K562 (cell line): ENCODE results near the gene EEFSEC. TPM values are rescaled to one million over a fixed set of nuclear protein-coding genes. Genes with fewer than 3 reads are reported as not detected.

ENCODE experiments used
- ARID4B ChIP-seq: sonication (generic); formaldehyde crosslinking; IDR thresholded peaks from 2 replicates; pipeline ENCODE4 v1.8.0; 2022; ENCODE audit warnings: mild to moderate bottlenecking, missing genetic modification reagents
- CHCHD3 ChIP-seq: fragments of 250-450 bp; sonication (Bioruptor Pico); IDR thresholded peaks from 2 replicates; pipeline ENCODE4 v2.1.2; 2022; ENCODE audit warnings: mild to moderate bottlenecking
- CSDE1 ChIP-seq, 2 experiments: fragments of 450-650 bp; IDR thresholded peaks; 2 replicates each; pipeline ENCODE4 v1.6.1; 2016; ENCODE audit warnings: mild to moderate bottlenecking in 1 of 2
- DDX20 ChIP-seq: fragments of 450-650 bp; IDR thresholded peaks from 2 replicates; pipeline ENCODE4 v1.6.1; 2016; ENCODE audit warnings: missing genetic modification characterization, low read depth, mild to moderate bottlenecking, missing compliant biosample characterization, moderate library complexity
- DIDO1 ChIP-seq: fragments of 450-650 bp; IDR thresholded peaks from 2 replicates; pipeline ENCODE4 v1.6.1; 2016; ENCODE audit warnings: low read depth, missing biosample characterization, missing genetic modification characterization
- HNRNPH1 ChIP-seq: fragments of 200-400 bp; formaldehyde crosslinking; optimal IDR thresholded peaks from 2 replicates; pipeline ENCODE3; 2017; ENCODE audit warnings: low read depth, mild to moderate bottlenecking, low read length, moderate library complexity
- KLF1 ChIP-seq: fragments of 450-650 bp; IDR thresholded peaks from 2 replicates; pipeline ENCODE4 v1.6.1; 2016; ENCODE audit warnings: missing genetic modification characterization, missing compliant biosample characterization
- NFIC ChIP-seq: fragments of 450-650 bp; IDR thresholded peaks from 2 replicates; pipeline ENCODE4 v1.6.1; 2017; ENCODE audit warnings: mild to moderate bottlenecking, inconsistent platforms
- NFYB ChIP-seq: IDR thresholded peaks from 2 replicates; pipeline ENCODE4 v1.6.1; 2011; ENCODE audit warnings: mild to moderate bottlenecking, moderate library complexity; ENCODE audit not compliant: insufficient read length; ENCODE audit errors: extremely low read depth
- NR3C1 ChIP-seq: sonication (generic); formaldehyde crosslinking; IDR thresholded peaks from 2 replicates; pipeline ENCODE4 v1.8.1; 2022; ENCODE audit warnings: missing genetic modification reagents
- POLR2H ChIP-seq: IDR thresholded peaks from 2 replicates; pipeline ENCODE4 v1.6.1; 2016; ENCODE audit warnings: missing genetic modification characterization, low read depth, mild to moderate bottlenecking, control low read depth, missing compliant biosample characterization, moderate library complexity
- RREB1 ChIP-seq: fragments of 250-450 bp; sonication (Bioruptor Pico); IDR thresholded peaks from 2 replicates; pipeline ENCODE4 v1.4.0; 2020
- SMC3 ChIP-seq: conservative IDR thresholded peaks from 2 replicates; pipeline ENCODE4 v1.6.1; 2011; ENCODE audit warnings: low read depth, low read length, improper control_type of control experiment; ENCODE audit not compliant: insufficient read depth
- TCFL5 ChIP-seq: fragments of 250-450 bp; sonication (Bioruptor Pico); conservative IDR thresholded peaks from 2 replicates; pipeline ENCODE4 v1.6.1; 2021; ENCODE audit warnings: mild to moderate bottlenecking, moderate library complexity, matching md5 sums
- ZNF197 ChIP-seq: fragments of 200-800 bp; sonication (Bioruptor generic); IDR thresholded peaks from 2 replicates; pipeline ENCODE4 v1.6.1; 2016; ENCODE audit warnings: low read depth, missing genetic modification characterization, missing compliant biosample characterization
- ZNF639 ChIP-seq, 2 experiments: fragments of 200-800 bp in 1 of 2; sonication (Bioruptor generic) in 1 of 2; sonication (generic) in 1 of 2; formaldehyde crosslinking in 1 of 2; IDR thresholded peaks in 1 of 2; conservative IDR thresholded peaks in 1 of 2; 2 replicates each; pipeline versions ENCODE4 v1.5.0 to v1.6.1; 2016 to 2020; ENCODE audit warnings: missing compliant biosample characterization in 1 of 2, missing genetic modification characterization in 1 of 2, missing genetic modification reagents in 1 of 2
- polyA plus RNA-seq, 8 experiments: library from polyadenylated mRNA; depleted of rRNA in 4 of 8; stranded (reverse) in 5 of 8; unstranded in 3 of 8; fragments of >200 nt; fragmentation: Nextera tagmentation in 2 of 8; fragmentation: Illumina TruSeq in 1 of 8; extraction: Ambion mirVana in 2 of 8; extraction: Trizol in 1 of 8; gene quantifications; 2 replicates each; pipeline versions ENCODE4 v1.2.1 to v1.2.3, GENCODE V29; 2011 to 2014; ENCODE audit warnings: inconsistent platforms in 1 of 8, missing spikeins in 1 of 8
- total RNA-seq, 7 experiments: library from RNA; depleted of rRNA in 6 of 7; stranded (reverse); fragments of >200 nt in 6 of 7; fragmentation: Illumina TruSeq in 2 of 7; extraction: Trizol in 2 of 7; gene quantifications; 2 replicates each; pipeline versions ENCODE4 v1.2.1 to v1.2.3, GENCODE V29; 2011 to 2021; ENCODE audit warnings: low replicate concordance in 1 of 7

The EEFSEC gene
- total and polyA plus RNA-seq, 9 of the 15 experiments (the other 6 are each of a cell fraction or from before 2014, with no cell fraction given): 0.35 to 11.8 (median 7.7) TPM

- TF ChIP-seq RREB1 (CRISPR knock-in tag) (no peak), TCFL5 (CRISPR knock-in tag) (no peak), HNRNPH1 (no peak), SMC3 (no peak), POLR2H (no peak; the same call in 1 of the 2 replicates), CHCHD3 (no peak), ARID4B (CRISPR knock-in tag) (no peak), KLF1 (tag) (peak; percentile 73), NFIC (peak; percentile 35), NR3C1 (CRISPR knock-in tag) (no peak), CSDE1 (IDR thresholded peaks at IDR 0.05) (no peak), ZNF639 (CRISPR knock-in tag; conservative IDR thresholded peaks at IDR 0.05 in 1 of 2, IDR thresholded peaks at IDR 0.05 in 1 of 2) (no peak), DIDO1 (no peak; the same call in 1 of the 2 replicates), NFYB (peak; percentile 15), DDX20 (tag) (no peak), ZNF197 (CRISPR knock-in tag) (no peak; the same call in 1 of the 2 replicates)
These were observed 262.0 kb downstream of the EEFSEC start (continued) for GRCh38 chr3:128415200-128415772.
